Lung microvascular endothelial cell (primary cell): ENCODE data around the gene FAM9C. TPM values are rescaled to one million over a fixed set of nuclear protein-coding genes. Genes with fewer than 3 reads are reported as not detected.

ENCODE experiments used
- total RNA-seq: library from RNA; depleted of rRNA; stranded (reverse); fragments of >200 nt; gene quantifications from 2 replicates; pipeline ENCODE4 v1.2.1, GENCODE V29; 2014

FAM9C gene
- total RNA-seq, 1 donor from 2014 or later, result not detected

Other genes with a start within 250 kb of the FAM9C start
- not detected in 2 replicates for gene TLR7, start 177.5 kb downstream of the FAM9C start, total RNA-seq
- not detected in 2 replicates for gene TLR8, start 138.0 kb downstream of the FAM9C start, total RNA-seq
- 18,253 and 26,169 TPM in 2 replicates for gene TMSB4X, start 69.5 kb downstream of the FAM9C start, total RNA-seq